H54 (cell line): ENCODE measurements around the gene CAMKK2.

Experiments used
- DNase-seq: peaks from one replicate; pipeline ENCODE4 v3.0.0; 2011; ENCODE audit warnings: low spot score, mixed read lengths; ENCODE audit not compliant: insufficient read length
- FAIRE-seq: peaks from 3 replicates; lab custom pipeline; 2011; peaks lifted over from hg19 to GRCh38; lab: Jason Lieb, UNC
- POLR2A ChIP-seq: IDR thresholded peaks from 2 replicates; pipeline ENCODE4 v1.6.1; 2011; ENCODE audit warnings: low read depth, mild to moderate bottlenecking, low read length

The CAMKK2 gene

GRCh38 chr12:121296618-121297434, at the start of gene CAMKK2:
Gene CAMKK2, minus strand, starts transcription at chr12:121296709. Its CDS starts 22,183 bp downstream, at chr12:121274526.
- DNase-seq (peak; percentile 90), FAIRE-seq (no peak)
- TF ChIP-seq POLR2A, result peak; percentile 29

- FAIRE-seq (no peak), DNase-seq (no peak)
- no peak for TF ChIP-seq POLR2A
These were observed 48.8 kb upstream of the CAMKK2 start for GRCh38 chr12:121345151-121345815.

- DNase-seq (no peak), FAIRE-seq (no peak)
- no peak for TF ChIP-seq POLR2A
These were observed 48.0 kb upstream of the CAMKK2 start for GRCh38 chr12:121344506-121344905.

GRCh38 chr12:121337416-121337815, 40.9 kb upstream of the CAMKK2 start:
- DNase-seq (no peak), FAIRE-seq (no peak)
- TF ChIP-seq POLR2A, result no peak

- FAIRE-seq, result peak; percentile 95
- peak; percentile 49 for DNase-seq
- no peak for TF ChIP-seq POLR2A
These were observed 38.2 kb upstream of the CAMKK2 start for GRCh38 chr12:121334513-121335343.

GRCh38 chr12:121333747-121334146, 37.2 kb upstream of the CAMKK2 start:
- no peak for FAIRE-seq
- TF ChIP-seq POLR2A, result no peak
- DNase-seq, result no peak

GRCh38 chr12:121331248-121331647, 34.7 kb upstream of the CAMKK2 start:
- no peak for TF ChIP-seq POLR2A
- DNase-seq (no peak), FAIRE-seq (no peak)

GRCh38 chr12:121330692-121331091, 34.2 kb upstream of the CAMKK2 start:
- no peak for TF ChIP-seq POLR2A
- DNase-seq (no peak), FAIRE-seq (no peak)

GRCh38 chr12:121330195-121330594, 33.7 kb upstream of the CAMKK2 start:
- DNase-seq (no peak), FAIRE-seq (no peak)
- no peak for TF ChIP-seq POLR2A

GRCh38 chr12:121328620-121329019, 32.1 kb upstream of the CAMKK2 start:
- DNase-seq (no peak), FAIRE-seq (no peak)
- no peak for TF ChIP-seq POLR2A

GRCh38 chr12:121326996-121327674, 30.6 kb upstream of the CAMKK2 start:
- FAIRE-seq (no peak), DNase-seq (no peak)
- TF ChIP-seq POLR2A, result no peak

GRCh38 chr12:121325922-121326396, 29.4 kb upstream of the CAMKK2 start:
- FAIRE-seq (no peak), DNase-seq (no peak)
- no peak for TF ChIP-seq POLR2A

GRCh38 chr12:121323908-121324307, 27.4 kb upstream of the CAMKK2 start:
- FAIRE-seq (no peak), DNase-seq (no peak)
- no peak for TF ChIP-seq POLR2A

- TF ChIP-seq POLR2A, result no peak
- no peak for DNase-seq
- no peak for FAIRE-seq
These were observed 21.6 kb upstream of the CAMKK2 start for GRCh38 chr12:121318121-121318520.
